Esophagus muscularis mucosa (tissue), 4 donors: ENCODE data around the gene DGKZ. TPM values are rescaled to one million over a fixed set of nuclear protein-coding genes. Genes with fewer than 3 reads are reported as not detected.
"Not testable (repeated sequence)": the region's sequence is repeated elsewhere in the genome, so short reads cannot be mapped to it uniquely, and the experiment has no call there.

Source experiments
- DNase-seq: peaks from one replicate; pipeline ENCODE4 v3.0.0-alpha.2; 2017; ENCODE audit errors: extremely low spot score
- H3K27ac ChIP-seq, 4 donors: fragments of 200-600 bp; sonication (generic); replicated peaks in 1 of 4; 1 replicate in 3 of 4; 2 replicates in 1 of 4; pipeline ENCODE4 v1.5.1; 2016 to 2019; ENCODE audit warnings: mild to moderate bottlenecking in 1 of 4
- H3K27me3 ChIP-seq, 4 donors: fragments of 200-600 bp; sonication (generic); one replicate each; pipeline versions ENCODE4 v1.5.1 to v1.6.0; 2016 to 2019
- H3K36me3 ChIP-seq, 4 donors: fragments of 200-600 bp; sonication (generic); one replicate each; pipeline ENCODE4 v1.5.1; 2016 to 2019
- H3K4me1 ChIP-seq, 4 donors: fragments of 200-600 bp; sonication (generic); one replicate each; pipeline ENCODE4 v1.5.1; 2016 to 2019
- H3K4me3 ChIP-seq, 4 donors: fragments of 200-600 bp; sonication (generic); 1 replicate in 2 of 4; 2 replicates in 2 of 4; pipeline ENCODE4 v1.5.1; 2016 to 2019; ENCODE audit warnings: mild to moderate bottlenecking in 4 of 4, moderate library complexity in 1 of 4
- H3K9me3 ChIP-seq, 4 donors: fragments of 200-600 bp; sonication (generic); 1 replicate in 3 of 4; 2 replicates in 1 of 4; pipeline ENCODE4 v1.5.1; 2016 to 2019
- CTCF ChIP-seq, 3 experiments: fragments of 200-600 bp in 2 of 3; fragments of 450-650 bp in 1 of 3; sonication (generic) in 2 of 3; IDR thresholded peaks; one replicate each; pipeline ENCODE4 v1.5.1; 2017 to 2019; ENCODE audit warnings: antibody characterized with exemption in 3 of 3, mild to moderate bottlenecking in 2 of 3, moderate library complexity in 1 of 3
- EP300 ChIP-seq: sonication (generic); formaldehyde crosslinking; IDR thresholded peaks from one replicate; pipeline ENCODE4 v1.6.1; 2017; ENCODE audit warnings: antibody characterized with exemption
- POLR2A ChIP-seq: fragments of 450-650 bp; IDR thresholded peaks from one replicate; pipeline ENCODE4 v1.6.1; 2017; ENCODE audit warnings: antibody characterized with exemption, moderate library complexity, mild to moderate bottlenecking, low read depth
- POLR2AphosphoS5 ChIP-seq, 2 donors: sonication (generic); formaldehyde crosslinking; IDR thresholded peaks; one replicate each; pipeline ENCODE4 v1.6.1; 2017; ENCODE audit warnings: antibody characterized with exemption in 2 of 2
- WGBS: methylation state at CpG from one replicate; pipeline ENCODE4 v1.1.5; 2018; 5-methylcytosine and 5-hydroxymethylcytosine counted together
- intact Hi-C: fragments of 100-400 bp; cut with DNase I; formaldehyde crosslinking; loops from one replicate; pipeline ENCODE4 v1.15.1; 2023
- total RNA-seq, 4 donors: library from RNA; depleted of rRNA; stranded (reverse); fragments of >200 nt; gene quantifications; one replicate each; pipeline versions ENCODE4 v1.1.0 to v1.2.1, GENCODE V29; 2016

Gene DGKZ
- total RNA-seq, 4 donors from 2014 or later = 39.4 to 85.8 (median 55.4) TPM

- Histone ChIP-seq H3K36me3 (peaks cover 33 to 57% (median 54%) of the 10 kb centered on the region in 4 donors), H3K4me1 (peaks cover 12 to 41% (median 32%) of the 10 kb centered on the region in 4 donors), H3K27ac (no peak overlapping the region), H3K9me3 (no peaks in the 10 kb centered on the region), H3K4me3 (no peak overlapping the region), H3K27me3 (peaks cover 0 to 24% (median 15%) of the 10 kb centered on the region in 4 donors)
- WGBS = 89% methylated on average over 5 of the region's 5 CpGs
- intact Hi-C loops = no loop called here
- TF ChIP-seq POLR2AphosphoS5 (IDR thresholded peaks at IDR 0.05) (no peak), CTCF (IDR thresholded peaks at IDR 0.05) (no peak), EP300 (no peak), POLR2A (no peak)
- DNase-seq = no peak
Observed at GRCh38 chr11:46377831-46378230, 30.6 kb downstream of the DGKZ start.

GRCh38 chr11:46378296-46378695, 31.0 kb downstream of the DGKZ start:
- Histone ChIP-seq H3K27me3 (peaks cover 0 to 28% (median 17%) of the 10 kb centered on the region in 4 donors), H3K9me3 (no peaks in the 10 kb centered on the region), H3K4me3 (no peak overlapping the region), H3K27ac (no peak overlapping the region), H3K36me3 (peaks cover 33 to 52% (median 50%) of the 10 kb centered on the region in 4 donors), H3K4me1 (peaks cover 12 to 42% (median 34%) of the 10 kb centered on the region in 4 donors)
- peak; percentile 83 for DNase-seq
- 71% methylated on average over 6 of the region's 10 CpGs for WGBS
- intact Hi-C loops = no loop called here
- TF ChIP-seq CTCF (IDR thresholded peaks at IDR 0.05) = no peak
- TF ChIP-seq EP300 = no peak
- no peak for TF ChIP-seq POLR2A
- no peak for TF ChIP-seq POLR2AphosphoS5 (IDR thresholded peaks at IDR 0.05)

GRCh38 chr11:46378811-46379481, 31.7 kb downstream of the DGKZ start:
- Histone ChIP-seq H3K36me3 (peaks cover 31 to 46% (median 44%) of the 10 kb centered on the region in 4 donors), H3K4me1 (peaks cover 12 to 42% (median 35%) of the 10 kb centered on the region in 4 donors), H3K9me3 (no peaks in the 10 kb centered on the region), H3K27me3 (peaks cover 0 to 35% (median 18%) of the 10 kb centered on the region in 4 donors), H3K27ac (peak overlapping the region in 3 of 4 donors; percentile 74 to 80 (median 79)), H3K4me3 (no peak overlapping the region)
- no peak for TF ChIP-seq POLR2A
- TF ChIP-seq POLR2AphosphoS5 (IDR thresholded peaks at IDR 0.05) = no peak
- TF ChIP-seq EP300 = no peak
- no peak for TF ChIP-seq CTCF (IDR thresholded peaks at IDR 0.05)
- WGBS = 68% methylated on average over 14 of the region's 20 CpGs
- DNase-seq = peak; percentile 89
- intact Hi-C loops = no loop called here

- Histone ChIP-seq H3K27me3 (peaks cover 0 to 42% (median 23%) of the 10 kb centered on the region in 4 donors), H3K36me3 (peaks cover 23 to 39% (median 37%) of the 10 kb centered on the region in 4 donors), H3K27ac (peak overlapping the region; percentile 57 to 80 (median 76)), H3K4me1 (peaks cover 12 to 42% (median 35%) of the 10 kb centered on the region in 4 donors), H3K4me3 (peak overlapping the region; percentile 63 to 74 (median 66))
- intact Hi-C loops, H3K9me3 ChIP-seq: not testable (repeated sequence)
- peak; percentile 86 for DNase-seq
- WGBS = 25% methylated on average over 4 of the region's 36 CpGs
Observed at GRCh38 chr11:46379482-46380293, 32.4 kb downstream of the DGKZ start.
